GM12872 (cell line): ENCODE data around the gene ERICH3.

Source experiments
- TF ChIP-seq, protein P1 (sequence below): IDR thresholded peaks from 3 replicates; pipeline ENCODE4 v1.5.1; 2011; ENCODE audit warnings: low read depth, mild to moderate bottlenecking, low read length, moderate library complexity; ENCODE audit not compliant: insufficient read depth

ERICH3 gene

DNA sequence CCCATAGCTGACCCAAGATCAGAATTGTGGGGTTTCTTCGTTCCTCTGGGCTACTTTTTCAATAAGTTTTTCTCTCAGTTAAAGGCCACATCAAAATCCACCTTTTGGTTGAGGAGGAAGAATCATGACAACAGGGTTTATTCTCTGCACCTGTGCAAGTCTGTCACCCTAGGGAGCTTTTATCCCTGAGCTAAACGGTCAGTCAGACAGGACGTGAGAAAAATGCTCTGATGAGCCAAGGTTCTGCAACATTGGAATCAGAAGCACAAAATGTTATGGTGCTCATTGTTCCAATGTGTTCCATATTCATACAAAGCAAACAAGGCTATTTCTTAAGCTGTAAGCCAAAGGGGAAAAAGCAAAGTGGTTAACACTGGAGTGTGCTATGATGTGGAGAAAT, 7.4 kb upstream of the ERICH3 start:
- TF ChIP-seq, protein P1, sequence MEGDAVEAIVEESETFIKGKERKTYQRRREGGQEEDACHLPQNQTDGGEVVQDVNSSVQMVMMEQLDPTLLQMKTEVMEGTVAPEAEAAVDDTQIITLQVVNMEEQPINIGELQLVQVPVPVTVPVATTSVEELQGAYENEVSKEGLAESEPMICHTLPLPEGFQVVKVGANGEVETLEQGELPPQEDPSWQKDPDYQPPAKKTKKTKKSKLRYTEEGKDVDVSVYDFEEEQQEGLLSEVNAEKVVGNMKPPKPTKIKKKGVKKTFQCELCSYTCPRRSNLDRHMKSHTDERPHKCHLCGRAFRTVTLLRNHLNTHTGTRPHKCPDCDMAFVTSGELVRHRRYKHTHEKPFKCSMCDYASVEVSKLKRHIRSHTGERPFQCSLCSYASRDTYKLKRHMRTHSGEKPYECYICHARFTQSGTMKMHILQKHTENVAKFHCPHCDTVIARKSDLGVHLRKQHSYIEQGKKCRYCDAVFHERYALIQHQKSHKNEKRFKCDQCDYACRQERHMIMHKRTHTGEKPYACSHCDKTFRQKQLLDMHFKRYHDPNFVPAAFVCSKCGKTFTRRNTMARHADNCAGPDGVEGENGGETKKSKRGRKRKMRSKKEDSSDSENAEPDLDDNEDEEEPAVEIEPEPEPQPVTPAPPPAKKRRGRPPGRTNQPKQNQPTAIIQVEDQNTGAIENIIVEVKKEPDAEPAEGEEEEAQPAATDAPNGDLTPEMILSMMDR, result no peak

DNA sequence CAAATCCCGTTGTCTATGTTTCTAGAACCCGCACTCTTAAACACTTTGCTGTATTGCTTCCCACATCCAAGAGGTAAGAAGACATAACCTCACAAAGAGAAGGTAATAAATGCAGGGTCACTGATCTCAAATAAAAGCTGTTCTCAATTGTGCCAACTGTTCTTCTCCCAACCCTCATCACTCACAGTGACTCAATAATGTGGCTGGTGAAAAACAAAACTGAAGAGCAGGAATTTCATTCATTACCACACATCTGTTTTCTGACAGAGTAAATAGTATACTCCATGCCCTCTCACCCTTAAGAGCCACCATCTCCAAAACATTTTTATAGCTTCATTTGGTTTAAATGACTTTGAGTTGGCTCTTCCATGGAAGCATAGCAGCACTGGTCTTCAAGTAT, 6.2 kb upstream of the ERICH3 start:
- TF ChIP-seq, protein P1, result no peak

DNA sequence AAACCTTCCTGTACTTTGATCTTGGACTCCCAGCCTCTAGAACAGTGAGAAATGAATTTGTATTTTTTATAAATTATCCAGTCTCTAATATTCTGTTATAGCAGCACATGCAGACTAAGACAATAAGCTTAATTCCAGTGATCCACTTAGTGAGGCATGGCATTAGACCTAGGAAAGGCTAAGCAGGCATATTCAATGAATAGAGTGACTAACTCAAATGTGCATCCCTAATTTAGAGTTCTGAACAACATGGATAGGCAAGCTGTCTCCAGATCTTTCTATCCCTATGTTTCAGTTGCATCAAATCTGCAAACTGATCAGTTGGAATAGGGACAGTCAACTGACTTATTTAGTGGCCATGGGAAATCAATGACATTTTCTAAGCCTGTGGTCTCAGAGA, 4.3 kb upstream of the ERICH3 start:
- TF ChIP-seq, protein P1, result no peak

DNA sequence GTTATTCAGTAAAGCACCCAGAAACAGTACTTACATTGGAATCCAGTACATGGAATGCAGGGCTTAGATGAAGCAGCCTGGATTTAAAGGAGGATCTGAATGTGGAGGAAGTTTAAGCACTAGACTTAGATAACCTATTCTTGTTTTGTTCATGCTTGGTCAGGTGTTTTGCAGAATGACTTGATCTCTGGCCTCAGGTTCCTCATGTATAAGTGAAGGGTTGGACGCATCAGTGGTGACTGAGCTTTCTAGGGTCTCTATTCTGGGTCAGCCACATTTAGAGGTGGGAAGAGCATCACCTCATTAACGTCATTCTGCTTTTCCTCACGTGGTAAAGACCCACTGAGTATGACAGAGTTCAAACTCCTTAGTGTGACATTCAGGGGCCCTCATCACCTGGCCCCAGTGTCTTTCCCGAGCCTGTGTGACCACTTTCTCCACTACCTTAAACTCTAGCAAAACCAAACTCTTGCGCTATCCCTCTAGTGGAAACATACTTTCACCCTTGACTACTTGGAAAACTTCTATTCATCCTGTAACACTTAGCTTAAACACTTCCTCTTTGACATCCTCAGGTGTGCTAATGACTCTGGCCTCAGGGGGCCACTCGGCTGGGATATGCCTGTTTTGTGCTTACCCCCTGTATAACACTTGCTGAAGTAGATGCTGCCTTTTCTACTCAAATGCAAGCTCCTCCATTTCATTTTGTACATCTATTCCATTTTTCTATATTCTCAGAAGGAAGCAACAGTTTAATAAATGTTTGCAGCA, 871 bp upstream of the ERICH3 start:
- TF ChIP-seq, protein P1, result peak; percentile 22; the same call in 1 of the 3 replicates

DNA sequence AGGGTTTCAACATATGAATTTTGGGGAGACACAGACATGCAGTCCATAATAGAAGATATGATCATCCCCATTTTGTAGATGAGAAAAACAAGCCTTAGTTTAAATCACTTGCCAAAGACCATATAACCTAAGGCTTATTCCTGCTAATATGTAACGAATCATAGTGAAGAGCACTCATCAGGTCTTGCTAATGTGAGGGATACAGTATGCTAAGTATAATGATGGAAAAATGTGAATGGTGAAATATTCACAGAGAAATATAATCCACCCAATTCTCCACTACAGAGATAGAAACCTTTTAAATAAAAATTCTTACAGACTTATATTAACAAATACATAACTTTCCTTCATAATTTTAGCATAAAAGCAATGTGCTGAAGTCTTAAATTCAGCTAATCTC, 18.9 kb downstream of the ERICH3 start:
- TF ChIP-seq, protein P1, result no peak

DNA sequence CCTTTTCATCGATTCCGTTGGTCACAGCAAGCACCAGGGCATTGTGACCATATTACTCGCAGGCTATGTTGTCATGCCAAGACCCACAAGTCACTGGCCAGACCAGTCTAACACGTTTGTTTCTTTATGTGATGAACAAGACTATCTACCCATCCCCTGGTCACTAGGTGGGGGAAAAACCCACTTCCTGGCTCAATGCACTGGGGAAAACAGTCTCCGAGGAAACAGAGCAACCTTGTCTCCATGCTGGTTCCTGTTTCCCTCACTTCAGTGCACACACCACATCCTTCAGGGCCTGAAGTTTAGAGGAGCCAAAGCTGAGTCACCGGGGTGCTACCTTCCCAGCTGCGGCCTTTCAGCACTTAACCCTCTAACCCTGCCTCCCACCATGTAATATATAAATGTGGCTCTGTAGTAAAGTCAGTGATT, 20.9 kb downstream of the ERICH3 start:
- TF ChIP-seq, protein P1, result no peak

DNA sequence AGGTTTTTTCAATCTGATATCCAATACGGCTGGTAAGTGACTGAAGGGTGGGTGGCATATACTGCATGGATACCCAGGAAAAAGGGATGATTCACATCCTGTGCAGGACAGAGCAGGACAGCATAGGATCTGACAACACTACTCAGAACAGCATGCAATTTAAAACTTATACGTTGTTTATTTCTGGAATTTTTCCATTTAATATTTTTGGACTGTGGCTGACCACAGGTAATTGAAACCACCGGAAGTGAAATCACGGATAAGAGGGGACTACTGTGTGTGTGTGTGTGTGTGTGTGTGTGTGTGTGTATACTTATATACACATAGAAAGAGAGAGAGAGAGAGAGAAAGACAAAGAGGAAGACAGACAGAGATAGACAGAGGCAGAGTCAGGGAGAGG, 23.0 kb downstream of the ERICH3 start:
- TF ChIP-seq, protein P1, result no peak
